HG03097 (cell line): ENCODE measurements around the gene ATP2B2.

Experiments
- ATAC-seq: cut with Tn5 transposase; IDR thresholded peaks from one replicate; pipeline ENCODE4 v1.9.1; 2021; ENCODE audit not compliant: unreplicated experiment, low FRiP score

ATP2B2 gene

GRCh38 chr3:10513306-10513705 is 7.9 kb upstream of the ATP2B2 start:
- no peak for ATAC-seq

DNA sequence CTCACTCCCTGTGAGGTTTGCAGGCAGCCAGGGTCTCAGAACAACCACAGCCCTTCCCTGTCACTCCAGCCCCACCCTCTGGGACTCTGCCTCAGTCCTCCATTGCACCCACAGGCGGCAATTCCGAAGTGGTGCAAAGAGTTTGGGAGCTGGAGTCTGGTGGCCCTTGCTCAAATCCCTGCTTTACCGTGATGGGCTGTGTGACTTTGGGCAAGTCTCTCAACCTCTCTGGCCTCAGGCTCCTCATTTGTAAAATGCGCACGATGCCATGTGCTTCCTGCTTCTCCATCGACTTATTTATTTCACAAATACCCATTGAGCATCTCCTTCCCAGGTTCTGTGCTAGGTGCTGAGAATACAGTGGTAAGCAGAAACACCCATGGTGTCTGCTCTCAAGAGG is 7.3 kb upstream of the ATP2B2 start:
- ATAC-seq, result no peak

DNA sequence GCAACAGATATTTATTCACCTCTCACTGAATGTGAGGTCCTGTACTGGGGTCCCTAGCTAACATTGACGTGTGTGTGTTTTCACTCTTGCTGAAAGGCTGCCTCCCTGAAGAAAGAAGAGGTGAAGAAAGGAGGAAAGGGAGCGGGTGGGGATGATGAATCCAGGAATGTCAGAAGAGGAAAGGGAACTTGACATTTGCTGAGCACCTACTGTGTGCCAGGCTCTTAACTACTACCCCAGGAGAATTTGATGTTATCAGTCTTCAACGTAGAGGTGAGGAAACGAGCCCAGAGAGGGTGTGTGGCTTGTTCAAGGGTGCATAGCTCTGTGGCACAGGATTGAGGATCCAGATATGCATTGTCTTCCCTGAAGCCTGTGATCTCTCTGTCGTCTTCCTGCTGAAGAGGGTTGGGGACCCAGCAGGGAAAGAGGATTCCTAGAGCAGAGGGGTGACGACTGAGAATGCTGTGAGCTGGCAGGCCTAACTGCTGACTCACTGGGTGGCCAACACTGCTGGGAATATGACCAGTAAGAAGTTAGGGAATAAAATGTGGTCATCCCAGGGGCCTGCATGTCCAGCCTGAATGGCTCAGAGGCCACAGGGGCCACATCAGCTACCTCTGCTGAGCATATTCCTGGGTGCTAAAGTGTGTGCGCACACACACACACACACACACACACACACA is 6.6 kb upstream of the ATP2B2 start:
- ATAC-seq, result no peak

DNA sequence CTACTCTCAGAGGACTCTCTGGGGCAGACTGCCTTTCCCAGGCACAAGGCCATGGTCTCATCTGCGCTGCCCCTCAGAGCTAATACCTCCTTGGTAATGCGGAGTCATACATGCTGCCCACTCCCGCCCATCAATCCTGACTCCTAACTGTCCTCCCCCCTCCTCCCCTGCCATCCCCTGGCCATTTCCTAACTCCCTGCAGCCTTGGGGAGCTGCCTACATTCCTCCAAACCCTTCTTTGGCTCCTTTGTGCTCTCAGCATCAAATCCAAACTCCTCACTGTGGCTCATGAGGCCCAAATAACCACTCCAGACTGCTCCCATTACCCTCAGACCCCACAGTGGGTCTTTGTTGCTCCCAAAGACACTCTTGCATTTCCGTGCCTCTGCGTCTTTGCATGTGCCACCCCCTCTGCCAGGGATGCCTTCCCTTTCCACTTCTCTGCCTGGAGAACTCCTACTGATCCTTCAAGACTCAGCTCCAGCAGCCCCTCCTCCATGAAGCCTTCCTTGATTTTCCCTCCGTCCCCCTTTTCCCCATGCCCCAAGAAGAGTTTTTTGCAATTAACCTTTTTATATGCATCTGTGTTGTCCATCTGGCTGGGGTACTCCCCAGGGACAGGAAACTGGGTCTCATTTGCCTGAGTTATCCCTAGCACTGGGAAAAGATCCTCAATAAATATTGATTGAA is 5.5 kb upstream of the ATP2B2 start:
- ATAC-seq, result no peak

- ATAC-seq, result no peak
These were observed 4.8 kb upstream of the ATP2B2 start for GRCh38 chr3:10510086-10510742.

- no peak for ATAC-seq
These were observed 3.9 kb upstream of the ATP2B2 start for GRCh38 chr3:10509325-10509724.

DNA sequence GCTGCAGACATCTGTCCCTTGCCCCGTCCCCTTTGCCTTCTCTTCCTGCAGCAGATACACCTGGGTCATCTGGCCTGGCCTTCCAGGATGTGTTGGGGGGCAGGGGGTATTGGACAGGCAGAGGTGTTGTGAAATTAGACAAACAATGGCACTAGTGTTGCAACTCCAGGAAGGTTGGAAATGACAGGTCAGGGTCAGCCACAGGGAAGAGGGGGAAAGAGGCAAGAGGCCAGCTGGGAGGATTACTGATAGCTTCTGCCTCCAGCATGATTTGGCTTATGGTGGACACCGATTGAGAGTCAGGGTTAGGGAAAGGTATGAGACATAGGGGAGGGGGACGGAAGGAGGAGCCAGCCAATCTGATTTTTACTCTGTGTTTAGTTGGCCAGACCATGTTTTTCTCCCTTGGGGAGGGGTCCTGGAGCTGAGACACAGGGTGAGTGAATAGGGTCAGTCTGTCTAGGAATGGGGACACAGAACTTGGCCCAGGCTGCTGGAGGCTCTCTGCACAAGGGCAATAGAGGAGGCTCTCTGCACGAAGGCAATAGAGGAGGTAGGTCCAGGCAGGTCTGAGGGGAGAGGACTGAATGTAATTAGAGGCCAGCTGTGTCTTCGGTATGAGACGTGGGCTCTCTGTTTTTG is 3.4 kb upstream of the ATP2B2 start:
- no peak for ATAC-seq

- ATAC-seq, result no peak
These were observed 2.8 kb upstream of the ATP2B2 start for GRCh38 chr3:10508235-10508618.

DNA sequence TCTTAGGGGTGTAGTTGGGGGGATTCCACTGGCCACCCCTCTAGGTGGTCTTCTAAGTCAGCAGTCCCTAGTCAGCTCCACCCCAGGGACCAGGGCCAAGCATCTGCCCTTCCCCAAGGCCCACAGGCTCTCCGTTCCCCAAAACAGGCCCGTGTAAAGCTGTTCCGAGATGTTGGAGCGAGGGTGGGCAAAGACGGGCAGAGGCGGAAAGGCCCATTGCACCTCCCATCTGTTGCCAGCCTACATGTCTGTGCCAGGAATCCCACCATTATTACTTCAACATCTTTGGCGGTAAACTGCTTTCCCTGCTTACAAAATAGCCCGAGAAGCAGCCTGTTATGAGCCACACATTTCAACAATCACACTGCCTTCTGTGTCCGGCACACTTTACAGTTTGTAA is 1.9 kb upstream of the ATP2B2 start:
- ATAC-seq, result no peak

DNA sequence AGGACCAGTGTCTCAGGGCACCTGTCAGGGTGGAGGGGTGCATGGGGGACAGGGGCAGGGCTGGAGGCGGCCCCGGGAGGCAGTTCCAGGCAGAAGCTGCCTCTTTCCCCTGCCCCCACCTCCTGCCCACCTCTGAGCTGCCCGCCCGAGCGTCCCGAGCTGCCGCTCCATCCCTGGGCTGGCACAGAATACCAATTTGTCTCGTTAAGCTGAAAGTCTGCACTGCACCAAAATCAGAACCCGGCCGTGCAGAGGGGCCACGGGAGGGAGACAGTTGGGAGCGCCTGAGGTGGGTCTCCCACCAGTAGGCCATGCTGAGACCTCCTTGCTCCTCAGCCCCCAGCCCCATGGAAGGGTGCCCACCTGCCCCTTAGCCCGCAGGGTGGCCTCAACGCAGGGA is 1.3 kb upstream of the ATP2B2 start:
- no peak for ATAC-seq

DNA sequence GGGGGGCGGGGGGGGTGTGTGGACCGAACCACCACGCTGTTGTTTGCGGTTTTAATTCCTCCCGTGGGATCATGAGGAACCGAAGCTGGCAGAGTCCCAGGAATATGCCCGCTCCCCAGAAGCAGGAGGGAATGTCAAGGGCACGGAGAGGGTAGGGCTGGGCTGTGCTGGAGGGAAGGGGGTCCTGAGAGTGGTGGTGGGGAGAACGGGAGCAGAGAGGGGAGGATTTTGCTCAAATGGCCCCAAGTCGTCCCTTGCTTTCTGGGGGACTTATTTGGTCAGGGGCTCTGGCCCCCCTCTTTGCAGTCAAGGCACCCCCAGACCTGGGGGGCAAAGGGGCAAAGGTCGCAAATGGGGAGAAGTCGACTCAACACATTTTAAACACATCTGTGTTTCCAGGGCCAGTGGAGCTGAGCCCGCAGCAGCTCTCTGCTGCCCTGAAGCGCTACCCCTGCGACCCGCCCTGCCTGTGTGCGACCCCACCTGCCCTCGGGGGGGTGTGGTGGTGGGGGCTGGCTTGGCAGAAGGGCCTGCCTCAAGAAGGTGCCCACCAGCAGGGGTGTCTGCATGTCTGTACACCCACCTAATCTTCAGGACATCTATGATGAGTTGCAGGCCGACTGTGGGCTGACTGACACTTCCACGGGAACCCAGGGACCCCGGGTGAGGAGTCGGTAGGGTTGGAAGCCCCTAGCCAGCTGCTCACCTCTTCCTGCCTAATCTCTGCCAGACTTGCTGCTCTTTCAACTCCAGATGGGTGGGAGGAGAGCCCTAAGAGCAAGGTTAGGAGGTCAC is 602 bp upstream of the ATP2B2 start:
- ATAC-seq, result no peak

DNA sequence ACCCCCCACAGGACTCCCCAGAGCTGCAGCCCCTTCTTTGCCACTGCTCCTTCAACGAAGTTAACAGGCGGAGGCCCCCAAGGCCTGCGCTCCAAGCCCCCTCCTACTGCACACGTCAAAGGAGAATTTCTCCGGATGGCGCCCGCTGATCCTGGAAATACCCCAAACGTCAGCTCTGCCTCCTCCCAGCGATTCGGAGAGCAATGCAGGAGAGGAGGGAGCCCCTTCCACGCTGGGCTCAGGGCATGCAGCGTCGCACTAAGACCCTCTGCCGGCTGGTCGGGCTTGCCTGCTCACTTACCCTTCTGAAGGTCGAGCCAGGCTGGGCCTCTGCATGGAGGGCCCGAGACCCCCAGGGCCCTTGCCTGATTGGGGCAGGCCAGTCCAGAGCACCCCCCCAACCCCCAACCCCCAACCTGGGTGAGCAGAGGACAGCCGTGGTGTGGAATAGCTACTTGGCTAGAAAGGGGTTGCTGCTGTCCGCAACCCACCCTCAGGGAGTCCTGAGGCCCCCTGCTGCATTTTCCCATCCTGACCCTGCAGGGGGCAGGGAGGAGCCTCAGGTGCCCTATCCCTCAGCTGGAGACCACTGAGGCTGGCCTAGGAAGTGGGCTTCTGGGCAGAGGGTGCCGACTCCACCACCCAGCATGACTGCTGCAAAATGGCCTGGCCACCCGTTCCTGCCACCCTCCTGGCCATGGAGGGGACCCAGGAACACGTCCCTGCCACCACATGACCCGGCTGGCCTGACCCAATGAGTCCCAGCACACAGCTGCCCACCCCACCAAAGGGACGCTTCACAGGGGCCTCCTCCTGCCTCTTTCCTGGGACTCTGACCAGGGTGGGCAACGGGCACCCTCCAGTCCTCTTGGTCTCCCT is 976 bp downstream of the ATP2B2 start:
- no peak for ATAC-seq

DNA sequence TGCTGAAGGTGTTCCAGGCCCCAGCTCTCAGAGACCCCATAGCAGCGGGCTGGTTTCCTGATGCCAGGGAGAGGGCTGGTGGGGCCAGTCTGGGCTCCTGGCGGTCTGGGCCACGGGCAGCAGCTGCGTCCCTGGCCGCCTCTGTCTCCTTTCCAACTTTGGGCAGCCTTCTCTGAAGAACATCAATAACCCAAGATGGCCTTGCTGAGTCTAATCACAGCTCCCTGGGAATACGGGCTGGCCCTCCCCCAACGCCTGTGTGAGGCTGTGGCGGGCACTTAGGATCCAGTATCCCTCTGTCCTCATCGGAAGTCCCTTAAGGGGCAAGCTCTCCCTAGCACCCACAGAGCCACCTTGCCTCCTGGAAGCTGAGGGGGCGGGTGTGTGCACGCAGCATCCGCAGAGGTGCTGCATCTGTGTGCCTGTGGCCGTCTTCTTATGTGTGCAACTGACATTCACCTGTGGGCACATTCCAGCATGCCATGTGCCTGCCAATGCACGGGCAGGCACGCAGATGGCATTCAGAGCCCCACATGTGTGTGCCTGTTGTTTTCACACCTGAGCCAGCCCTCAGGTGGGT is 2.1 kb downstream of the ATP2B2 start:
- ATAC-seq, result no peak

DNA sequence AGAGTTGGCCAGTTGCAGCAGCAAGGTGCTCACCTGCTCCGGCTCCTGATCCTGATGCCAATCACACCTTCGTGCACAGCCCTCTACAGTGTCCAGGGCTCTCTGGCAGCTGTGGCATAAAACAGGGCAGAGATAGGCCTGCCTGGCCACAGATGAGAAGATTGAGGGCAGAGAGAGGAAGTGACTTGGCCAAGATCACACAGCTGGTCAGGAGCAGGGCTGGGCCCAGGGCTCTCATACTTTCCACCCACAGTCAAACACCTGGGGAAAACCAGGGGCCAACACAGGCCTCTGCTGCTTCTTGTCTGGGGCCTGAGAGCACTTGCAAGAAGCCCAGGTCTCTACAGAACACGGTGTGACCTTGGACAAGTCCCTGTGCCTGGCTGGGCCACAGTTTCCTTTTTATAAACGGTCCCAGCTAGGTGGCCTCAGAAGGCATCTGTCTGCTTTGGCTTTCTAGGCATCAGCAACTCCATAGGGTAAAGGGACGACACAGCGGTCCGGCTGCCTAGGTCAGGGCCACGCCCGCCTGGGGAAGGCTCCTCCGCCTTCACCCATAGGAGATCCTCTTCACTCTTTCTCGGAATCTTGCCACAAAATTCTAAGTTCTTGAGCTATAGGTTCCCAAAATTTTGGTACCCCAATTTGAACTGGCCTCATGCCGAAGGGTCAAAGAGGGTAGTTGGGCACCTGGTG is 3.1 kb downstream of the ATP2B2 start:
- ATAC-seq, result no peak

- ATAC-seq, result no peak
These were observed 3.7 kb downstream of the ATP2B2 start for GRCh38 chr3:10501664-10502052.

DNA sequence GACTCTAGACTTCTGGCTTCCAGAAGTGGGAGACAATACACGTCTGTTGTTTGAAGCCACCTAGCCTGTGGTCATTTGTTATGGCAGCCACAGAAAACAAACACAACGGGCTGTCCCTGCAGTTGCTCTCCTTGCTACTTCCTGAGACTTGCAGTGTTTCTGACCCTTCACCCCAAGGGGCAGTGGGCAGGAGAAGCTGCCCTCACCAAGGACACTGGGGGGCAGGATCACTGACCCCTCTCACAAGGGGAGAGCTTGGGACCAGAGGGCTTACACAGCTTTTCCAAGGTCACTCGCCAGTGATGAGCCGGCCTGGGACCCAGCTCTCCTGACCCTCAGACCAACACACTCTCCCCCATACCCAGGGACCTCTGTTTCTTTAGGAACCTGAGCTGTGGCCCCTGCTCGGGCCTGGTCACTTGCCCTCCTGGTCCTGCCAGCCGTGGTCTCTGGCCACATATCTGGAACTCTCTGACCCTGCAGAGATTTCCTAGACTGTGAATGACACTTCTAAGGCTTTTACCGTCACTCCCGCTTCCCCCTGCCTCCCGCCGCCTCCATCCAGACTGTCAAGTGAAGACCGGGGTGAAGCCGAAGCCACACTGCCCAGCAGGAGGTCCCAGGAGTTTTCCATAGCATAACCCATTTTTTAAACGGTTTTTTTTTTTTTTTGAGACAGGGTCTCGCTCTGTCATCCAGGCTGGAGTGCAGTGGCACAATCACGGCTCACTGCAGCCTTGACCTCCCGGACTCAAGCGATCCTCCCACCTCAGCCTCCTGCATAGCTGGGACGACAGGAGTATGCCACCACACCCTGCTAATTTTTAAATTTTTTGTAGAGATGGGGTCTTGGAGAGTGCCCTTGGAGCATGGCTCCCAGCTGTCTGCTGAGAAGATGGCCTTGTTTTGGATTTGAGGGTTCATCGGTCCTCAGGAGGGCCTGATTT is 4.4 kb downstream of the ATP2B2 start:
- no peak for ATAC-seq

- ATAC-seq, result no peak
These were observed 7.1 kb downstream of the ATP2B2 start for GRCh38 chr3:10498271-10498670.

DNA sequence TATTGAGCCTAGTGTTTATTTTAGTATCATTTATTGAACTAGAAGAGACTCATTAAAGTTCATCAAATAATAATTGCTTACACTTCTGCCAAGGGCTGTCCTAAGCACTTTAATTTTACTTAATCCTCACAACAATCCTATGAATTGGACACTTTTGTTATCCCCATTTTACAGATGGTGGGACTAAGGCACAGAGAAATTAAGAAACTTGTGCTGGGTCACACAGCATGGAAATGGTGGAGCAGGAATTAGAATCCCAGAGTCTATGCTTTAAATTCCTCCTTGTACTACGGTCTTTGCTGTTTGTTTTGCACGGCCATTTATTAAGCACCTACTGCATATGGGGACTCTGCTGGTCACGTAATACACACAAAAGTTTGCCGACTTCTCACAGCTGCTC is 7.9 kb downstream of the ATP2B2 start:
- no peak for ATAC-seq
